ENCODE measurements around the gene SH3PXD2B.

The SH3PXD2B gene

GRCh38 chr5:172486451-172486850 is 32.1 kb upstream of the SH3PXD2B start:
- DNase-seq (ENCODE audit: insufficient read length, low spot score), result no peak
- TF ChIP-seq, protein P1, sequence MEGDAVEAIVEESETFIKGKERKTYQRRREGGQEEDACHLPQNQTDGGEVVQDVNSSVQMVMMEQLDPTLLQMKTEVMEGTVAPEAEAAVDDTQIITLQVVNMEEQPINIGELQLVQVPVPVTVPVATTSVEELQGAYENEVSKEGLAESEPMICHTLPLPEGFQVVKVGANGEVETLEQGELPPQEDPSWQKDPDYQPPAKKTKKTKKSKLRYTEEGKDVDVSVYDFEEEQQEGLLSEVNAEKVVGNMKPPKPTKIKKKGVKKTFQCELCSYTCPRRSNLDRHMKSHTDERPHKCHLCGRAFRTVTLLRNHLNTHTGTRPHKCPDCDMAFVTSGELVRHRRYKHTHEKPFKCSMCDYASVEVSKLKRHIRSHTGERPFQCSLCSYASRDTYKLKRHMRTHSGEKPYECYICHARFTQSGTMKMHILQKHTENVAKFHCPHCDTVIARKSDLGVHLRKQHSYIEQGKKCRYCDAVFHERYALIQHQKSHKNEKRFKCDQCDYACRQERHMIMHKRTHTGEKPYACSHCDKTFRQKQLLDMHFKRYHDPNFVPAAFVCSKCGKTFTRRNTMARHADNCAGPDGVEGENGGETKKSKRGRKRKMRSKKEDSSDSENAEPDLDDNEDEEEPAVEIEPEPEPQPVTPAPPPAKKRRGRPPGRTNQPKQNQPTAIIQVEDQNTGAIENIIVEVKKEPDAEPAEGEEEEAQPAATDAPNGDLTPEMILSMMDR (IDR thresholded peaks at IDR 0.05; ENCODE audit: insufficient read depth, missing control alignments), result no peak
- FAIRE-seq, result no peak

- DNase-seq (ENCODE audit: insufficient read length, low spot score) (no peak), FAIRE-seq (no peak)
- TF ChIP-seq, protein P1 (IDR thresholded peaks at IDR 0.05; ENCODE audit: insufficient read depth, missing control alignments), result no peak
These were observed 31.3 kb upstream of the SH3PXD2B start for GRCh38 chr5:172485511-172486202.

DNA sequence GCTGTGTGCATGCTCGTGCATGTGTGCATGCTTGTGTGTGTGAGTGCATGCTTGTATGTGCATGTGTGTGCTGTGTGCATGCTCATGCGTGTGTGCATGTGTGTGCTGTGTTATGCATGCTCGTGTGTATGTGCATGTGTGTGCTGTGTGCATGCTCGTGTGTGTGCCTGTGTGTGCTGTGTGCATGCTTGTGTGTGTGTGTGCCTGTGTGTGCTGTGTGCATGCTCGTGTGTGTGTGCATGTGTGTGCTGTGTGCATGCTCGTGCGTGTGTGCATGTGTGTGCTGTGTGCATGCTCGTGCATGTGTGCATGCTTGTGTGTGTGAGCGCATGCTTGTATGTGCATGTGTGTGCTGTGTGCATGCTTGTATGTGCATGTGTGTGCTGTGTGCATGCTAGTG is 30.3 kb upstream of the SH3PXD2B start:
- FAIRE-seq, result no peak
- no peak for DNase-seq (ENCODE audit: insufficient read length, low spot score)
- TF ChIP-seq, protein P1 (IDR thresholded peaks at IDR 0.05; ENCODE audit: insufficient read depth, missing control alignments), result no peak

DNA sequence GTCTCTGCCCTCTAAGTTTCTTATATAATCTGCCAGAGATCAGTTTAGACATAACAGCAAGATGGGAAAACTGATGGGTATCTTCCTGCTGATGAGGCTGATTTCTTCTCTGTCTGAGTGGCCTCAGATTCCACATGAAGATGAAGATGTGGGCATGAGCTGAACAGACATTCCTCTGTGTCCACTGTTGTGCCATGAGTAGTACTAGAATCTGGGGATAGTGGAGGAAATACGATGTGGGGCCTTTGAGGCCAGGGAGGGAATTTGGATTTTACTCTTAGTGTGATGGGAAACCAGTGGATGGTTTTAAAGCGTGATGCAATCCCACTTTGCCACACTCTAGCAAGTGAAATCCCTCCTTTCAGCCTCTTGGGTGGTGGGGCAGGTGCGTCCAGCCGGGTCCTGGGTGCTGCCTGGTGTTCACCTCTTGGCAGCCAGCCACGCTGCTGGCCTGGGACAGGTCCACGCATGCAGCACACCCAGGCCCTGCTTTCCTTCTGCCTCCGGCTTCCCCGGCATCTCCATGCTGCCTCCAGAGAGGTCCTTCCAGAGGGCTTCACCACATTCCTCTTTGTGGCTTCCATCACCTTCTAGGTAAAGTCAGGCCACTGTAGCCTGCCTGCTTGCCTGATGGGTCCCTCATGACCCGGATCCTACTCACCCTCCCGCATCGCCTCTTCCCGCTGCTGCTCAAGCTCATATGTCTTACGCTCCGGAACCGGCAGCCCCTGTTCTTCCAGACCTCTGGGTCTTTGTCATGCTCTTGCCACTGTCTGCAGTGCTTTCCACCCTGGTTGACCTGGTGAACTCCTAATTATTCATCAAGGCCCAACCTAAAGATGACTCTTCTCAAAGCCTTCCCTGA is 28.1 kb upstream of the SH3PXD2B start:
- no peak for DNase-seq (ENCODE audit: insufficient read length, low spot score)
- no peak for FAIRE-seq
- TF ChIP-seq, protein P1 (IDR thresholded peaks at IDR 0.05; ENCODE audit: insufficient read depth, missing control alignments), result no peak

- TF ChIP-seq, protein P1 (IDR thresholded peaks at IDR 0.05; ENCODE audit: insufficient read depth, missing control alignments), result no peak
- no peak for FAIRE-seq
- DNase-seq (ENCODE audit: insufficient read length, low spot score), result no peak
These were observed 26.9 kb upstream of the SH3PXD2B start for GRCh38 chr5:172481011-172481800.

- DNase-seq (ENCODE audit: insufficient read length, low spot score) (no peak), FAIRE-seq (no peak)
- TF ChIP-seq, protein P1 (IDR thresholded peaks at IDR 0.05; ENCODE audit: insufficient read depth, missing control alignments), result no peak
These were observed 25.4 kb upstream of the SH3PXD2B start for GRCh38 chr5:172479784-172480115.
